NT2/D1 (cell line): ENCODE measurements around the gene USP20.

Source experiments
- SUZ12 ChIP-seq: IDR thresholded peaks from 2 replicates; pipeline ENCODE4 v1.6.1; 2011; ENCODE audit not compliant: insufficient read length, insufficient read depth; ENCODE audit errors: extremely low read depth
- YY1 ChIP-seq: IDR thresholded peaks from 2 replicates; pipeline ENCODE4 v1.6.1; 2011; ENCODE audit not compliant: insufficient read length, insufficient read depth
- ZNF274 ChIP-seq: IDR thresholded peaks from 2 replicates; pipeline ENCODE4 v1.6.1; 2011; ENCODE audit warnings: mild to moderate bottlenecking, low read depth, low read length

- TF ChIP-seq SUZ12 (no peak), YY1 (no peak), ZNF274 (no peak)
Measured at GRCh38 chr9:129785866-129786265, 49.4 kb upstream of the USP20 start.
